Hepatocyte (in vitro differentiated cells): ENCODE data around the gene GRIA1.

Experiments used
- EZH2 ChIP-seq: fragments of 200-600 bp; sonication (generic); IDR thresholded peaks from 2 replicates; pipeline ENCODE4 v1.6.1; 2016; ENCODE audit warnings: antibody characterized with exemption, mild to moderate bottlenecking, borderline replicate concordance
- EZH2phosphoT487 ChIP-seq: fragments of 200-600 bp; sonication (generic); IDR thresholded peaks from one replicate; pipeline ENCODE4 v1.6.1; 2018; ENCODE audit warnings: antibody characterized with exemption, mild to moderate bottlenecking, low read depth, moderate library complexity; ENCODE audit not compliant: unreplicated experiment, severe bottlenecking
- TF ChIP-seq, protein P1 (sequence below): fragments of 200-600 bp; sonication (generic); IDR thresholded peaks from 2 replicates; pipeline ENCODE4 v1.5.1; 2016; ENCODE audit warnings: antibody characterized with exemption, mild to moderate bottlenecking; ENCODE audit not compliant: poor library complexity

DNA sequence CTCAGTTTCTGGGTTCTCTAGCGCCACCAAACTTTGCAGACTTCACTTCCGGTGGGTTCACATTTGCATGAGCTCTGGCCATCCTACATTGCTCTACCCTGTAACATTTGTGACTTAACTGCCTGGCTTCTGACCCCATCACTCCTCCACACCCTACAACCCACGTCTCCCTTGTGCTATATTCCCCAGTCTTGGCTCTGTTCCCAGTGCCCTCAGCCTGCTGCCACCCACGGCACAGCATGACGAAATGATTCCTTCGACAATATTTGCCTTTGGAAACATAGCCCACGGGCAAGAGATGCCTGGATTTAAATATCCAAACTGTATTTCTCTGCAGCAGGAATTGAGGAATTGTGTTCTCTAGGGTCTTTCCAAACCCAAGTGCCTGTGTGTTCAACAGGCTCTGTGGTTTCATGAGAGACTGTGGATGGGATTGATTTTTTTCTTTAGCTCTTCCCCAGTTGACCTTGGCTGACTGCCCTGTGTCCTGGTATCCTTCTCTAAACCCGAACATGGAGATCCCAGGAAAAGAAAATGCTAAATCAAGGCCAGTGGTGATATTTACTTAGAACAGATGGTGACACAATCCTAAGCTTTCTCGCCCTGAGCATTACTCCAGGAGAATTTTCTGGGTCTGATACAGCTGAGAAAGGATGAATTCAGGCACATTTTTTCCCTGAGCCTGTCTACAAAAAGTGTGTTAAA lies 44.4 kb upstream of the GRIA1 start:
- TF ChIP-seq, protein P1, sequence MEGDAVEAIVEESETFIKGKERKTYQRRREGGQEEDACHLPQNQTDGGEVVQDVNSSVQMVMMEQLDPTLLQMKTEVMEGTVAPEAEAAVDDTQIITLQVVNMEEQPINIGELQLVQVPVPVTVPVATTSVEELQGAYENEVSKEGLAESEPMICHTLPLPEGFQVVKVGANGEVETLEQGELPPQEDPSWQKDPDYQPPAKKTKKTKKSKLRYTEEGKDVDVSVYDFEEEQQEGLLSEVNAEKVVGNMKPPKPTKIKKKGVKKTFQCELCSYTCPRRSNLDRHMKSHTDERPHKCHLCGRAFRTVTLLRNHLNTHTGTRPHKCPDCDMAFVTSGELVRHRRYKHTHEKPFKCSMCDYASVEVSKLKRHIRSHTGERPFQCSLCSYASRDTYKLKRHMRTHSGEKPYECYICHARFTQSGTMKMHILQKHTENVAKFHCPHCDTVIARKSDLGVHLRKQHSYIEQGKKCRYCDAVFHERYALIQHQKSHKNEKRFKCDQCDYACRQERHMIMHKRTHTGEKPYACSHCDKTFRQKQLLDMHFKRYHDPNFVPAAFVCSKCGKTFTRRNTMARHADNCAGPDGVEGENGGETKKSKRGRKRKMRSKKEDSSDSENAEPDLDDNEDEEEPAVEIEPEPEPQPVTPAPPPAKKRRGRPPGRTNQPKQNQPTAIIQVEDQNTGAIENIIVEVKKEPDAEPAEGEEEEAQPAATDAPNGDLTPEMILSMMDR, result no peak
- no peak for TF ChIP-seq EZH2phosphoT487
- no peak for TF ChIP-seq EZH2
